GM23248 (cell line): ENCODE measurements around the gene RBMS3. TPM values are rescaled to one million over a fixed set of nuclear protein-coding genes. Genes with fewer than 3 reads are reported as not detected.

ENCODE experiments used
- DNase-seq: peaks from one replicate; pipeline ENCODE4 v3.0.0-alpha.2; 2015
- H2AFZ ChIP-seq: fragments of 200-600 bp; sonication (generic); 2 replicates; pipeline ENCODE4 v1.6.1; 2016; ENCODE audit warnings: antibody characterized with exemption
- H3F3A ChIP-seq: fragments of 200-600 bp; sonication (generic); 2 replicates; pipeline ENCODE4 v1.6.1; 2016; ENCODE audit warnings: mild to moderate bottlenecking, antibody characterized with exemption, mixed run types; ENCODE audit not compliant: insufficient read depth
- H3K27ac ChIP-seq: fragments of 200-600 bp; sonication (generic); 2 replicates; pipeline ENCODE4 v1.5.1; 2016; ENCODE audit warnings: mild to moderate bottlenecking
- H3K27me3 ChIP-seq: fragments of 200-600 bp; sonication (generic); replicated peaks from 2 replicates; pipeline ENCODE4 v1.6.1; 2016; ENCODE audit warnings: mild to moderate bottlenecking; ENCODE audit not compliant: insufficient read depth
- H3K36me3 ChIP-seq: fragments of 200-600 bp; sonication (generic); 2 replicates; pipeline ENCODE4 v1.6.1; 2016; ENCODE audit warnings: low read depth, mild to moderate bottlenecking
- H3K4me1 ChIP-seq: fragments of 200-600 bp; sonication (generic); 2 replicates; pipeline ENCODE4 v1.6.1; 2016; ENCODE audit warnings: mild to moderate bottlenecking; ENCODE audit not compliant: insufficient read depth
- H3K4me2 ChIP-seq: fragments of 200-600 bp; sonication (generic); one replicate; pipeline ENCODE4 v1.6.1; 2016; ENCODE audit warnings: mild to moderate bottlenecking; ENCODE audit not compliant: unreplicated experiment
- H3K4me3 ChIP-seq: fragments of 200-600 bp; sonication (generic); 2 replicates; pipeline ENCODE4 v1.5.1; 2016; ENCODE audit warnings: mild to moderate bottlenecking
- H3K79me2 ChIP-seq: fragments of 200-600 bp; sonication (generic); 2 replicates; pipeline ENCODE4 v1.6.1; 2016; ENCODE audit warnings: mild to moderate bottlenecking; ENCODE audit not compliant: insufficient read depth
- H3K9ac ChIP-seq: fragments of 200-600 bp; sonication (generic); 2 replicates; pipeline ENCODE4 v1.6.1; 2016; ENCODE audit warnings: mild to moderate bottlenecking
- H3K9me2 ChIP-seq: fragments of 200-600 bp; sonication (generic); 2 replicates; pipeline ENCODE4 v1.6.1; 2016; ENCODE audit warnings: mixed run types, mild to moderate bottlenecking, moderate library complexity; ENCODE audit not compliant: insufficient read depth
- H3K9me3 ChIP-seq: fragments of 200-600 bp; sonication (generic); one replicate; pipeline ENCODE4 v1.6.1; 2017; ENCODE audit warnings: low read depth
- H4K20me1 ChIP-seq: fragments of 200-600 bp; sonication (generic); 2 replicates; pipeline ENCODE4 v1.6.0; 2016; ENCODE audit not compliant: insufficient read depth
- EZH2 ChIP-seq: fragments of 200-600 bp; sonication (generic); IDR thresholded peaks from 2 replicates; pipeline ENCODE4 v1.6.1; 2018; ENCODE audit warnings: antibody characterized with exemption, mild to moderate bottlenecking; ENCODE audit not compliant: insufficient read depth, poor library complexity, severe bottlenecking
- EZH2phosphoT487 ChIP-seq: fragments of 200-600 bp; sonication (generic); IDR thresholded peaks from 2 replicates; pipeline ENCODE4 v1.6.1; 2018; ENCODE audit warnings: antibody characterized with exemption, moderate library complexity, mild to moderate bottlenecking, low read depth; ENCODE audit not compliant: insufficient read depth
- WGBS, 2 experiments: methylation state at CpG; one replicate each; pipeline ENCODE4 v1.1.6; 2015 to 2017; ENCODE audit warnings: low lambda C conversion rate in 2 of 2, low coverage in 1 of 2; ENCODE audit errors: missing lambda C conversion rate in 2 of 2; 5-methylcytosine and 5-hydroxymethylcytosine counted together
- in situ Hi-C: fragments of 300-500 bp; cut with MboI; formaldehyde crosslinking; loops from 2 replicates; pipeline ENCODE4 v1.15.0; 2020
- polyA plus RNA-seq: library from polyadenylated mRNA; unstranded; fragments of >200 nt; fragmentation: Nextera tagmentation; extraction: Ambion mirVana; gene quantifications from 2 replicates; pipeline ENCODE4 v1.2.1, GENCODE V29; 2016
- total RNA-seq: library from RNA; depleted of rRNA; stranded (reverse); fragments of >200 nt; shearing (Covaris generic); gene quantifications from 2 replicates; pipeline ENCODE4 v1.2.3, GENCODE V29; 2014

Gene RBMS3
- total and polyA plus RNA-seq, 2 experiments from 2014 or later = 40.0 to 94.3 TPM

- Histone ChIP-seq H3K4me3 (no peak overlapping the region), H3K4me2 (no peak overlapping the region), H3K4me1 (no peaks in the 10 kb centered on the region; the same call in 1 of the 2 replicates), H3K36me3 (peaks cover 14% of the 10 kb centered on the region), H3K79me2 (peaks cover 51% of the 10 kb centered on the region), H3K27me3 (no peaks in the 10 kb centered on the region), H4K20me1 (no peaks in the 10 kb centered on the region), H2AFZ (no peak overlapping the region), H3F3A (no peaks in the 10 kb centered on the region), H3K9ac (no peak overlapping the region), H3K9me2 (no peaks in the 10 kb centered on the region), H3K9me3 (no peaks in the 10 kb centered on the region), H3K27ac (no peak overlapping the region)
- 44 to 50% methylated on average over 3 of the region's 3 CpGs for WGBS, 2 experiments
- in situ Hi-C loops = no loop called here
- DNase-seq = no peak
- TF ChIP-seq EZH2 = no peak
- TF ChIP-seq EZH2phosphoT487 = no peak
These were observed 223.1 kb downstream of the RBMS3 start for GRCh38 chr3:29503958-29504357.

- Histone ChIP-seq H3K9me3 (no peaks in the 10 kb centered on the region), H3K36me3 (peaks cover 6% of the 10 kb centered on the region; the same call in 1 of the 2 replicates), H4K20me1 (no peaks in the 10 kb centered on the region), H3K79me2 (peaks cover 75% of the 10 kb centered on the region), H3K27ac (no peak overlapping the region), H3K4me3 (no peak overlapping the region), H3F3A (no peaks in the 10 kb centered on the region), H3K4me1 (no peaks in the 10 kb centered on the region; the same call in 1 of the 2 replicates), H3K27me3 (no peaks in the 10 kb centered on the region), H3K4me2 (no peak overlapping the region), H2AFZ (no peak overlapping the region), H3K9me2 (no peaks in the 10 kb centered on the region), H3K9ac (no peak overlapping the region)
- TF ChIP-seq EZH2phosphoT487 (no peak), EZH2 (no peak)
- DNase-seq = no peak
- WGBS, 2 experiments = 88 to 90% methylated on average over 3 of the region's 3 CpGs
- in situ Hi-C loops = no loop called here
These were observed 225.6 kb downstream of the RBMS3 start for GRCh38 chr3:29506502-29506901.

- DNase-seq = no peak
- 14 to 25% methylated on average over 1 of the region's 1 CpG for WGBS, 2 experiments
- H3K4me3 ChIP-seq = no peak overlapping the region
- H3K27ac ChIP-seq = no peak overlapping the region
- H3K79me2 ChIP-seq = peaks cover 86% of the 10 kb centered on the region
- H3K9me3 ChIP-seq = no peaks in the 10 kb centered on the region
- H3K9ac ChIP-seq = no peak overlapping the region
- H3K9me2 ChIP-seq = no peaks in the 10 kb centered on the region
- in situ Hi-C loops = no loop called here
- no peaks in the 10 kb centered on the region for H3K27me3 ChIP-seq
- no peak overlapping the region for H3K4me2 ChIP-seq
- no peaks in the 10 kb centered on the region for H4K20me1 ChIP-seq
- no peaks in the 10 kb centered on the region for H3K36me3 ChIP-seq
- no peak for TF ChIP-seq EZH2
- no peak for TF ChIP-seq EZH2phosphoT487
- no peak overlapping the region for H2AFZ ChIP-seq
- H3F3A ChIP-seq = peaks cover 31% of the 10 kb centered on the region
- H3K4me1 ChIP-seq = peaks cover 39% of the 10 kb centered on the region
These were observed 230.8 kb downstream of the RBMS3 start for GRCh38 chr3:29511701-29512100.

- Histone ChIP-seq H3F3A (peaks cover 31% of the 10 kb centered on the region), H3K9me3 (no peaks in the 10 kb centered on the region), H3K9ac (no peak overlapping the region), H3K4me1 (peaks cover 39% of the 10 kb centered on the region), H3K79me2 (peaks cover 84% of the 10 kb centered on the region), H3K27ac (no peak overlapping the region), H3K27me3 (no peaks in the 10 kb centered on the region), H3K36me3 (no peaks in the 10 kb centered on the region), H3K9me2 (no peaks in the 10 kb centered on the region), H3K4me3 (0 out of 2 replicates have a peak overlapping the region, but pooled peaks have one; percentile 46), H3K4me2 (peak overlapping the region; percentile 56), H2AFZ (no peak overlapping the region), H4K20me1 (no peaks in the 10 kb centered on the region)
- no peak for DNase-seq
- TF ChIP-seq EZH2phosphoT487 = no peak
- TF ChIP-seq EZH2 = no peak
- in situ Hi-C loops = no loop called here
- WGBS, 2 experiments = 96 to 98% methylated on average over 4 of the region's 4 CpGs
These were observed 231.8 kb downstream of the RBMS3 start for GRCh38 chr3:29512641-29513040.

GRCh38 chr3:29513236-29513635 is 232.4 kb downstream of the RBMS3 start:
- peaks cover 31% of the 10 kb centered on the region for H3F3A ChIP-seq
- no peak for TF ChIP-seq EZH2
- no peak for TF ChIP-seq EZH2phosphoT487
- H3K4me2 ChIP-seq = peak overlapping the region; percentile 56
- H3K4me1 ChIP-seq = peaks cover 39% of the 10 kb centered on the region
- no peaks in the 10 kb centered on the region for H3K9me3 ChIP-seq
- 48 to 54% methylated on average over 3 of the region's 3 CpGs for WGBS, 2 experiments
- peak overlapping the region; percentile 46; the same call in 1 of the 2 replicates for H3K4me3 ChIP-seq
- peak; percentile 31 for DNase-seq
- no peak overlapping the region for H2AFZ ChIP-seq
- H3K36me3 ChIP-seq = no peaks in the 10 kb centered on the region
- in situ Hi-C loops = no loop called here
- H3K9ac ChIP-seq = no peak overlapping the region
- H3K27ac ChIP-seq = peak overlapping the region; percentile 26; the same call in 1 of the 2 replicates
- no peaks in the 10 kb centered on the region for H3K27me3 ChIP-seq
- no peaks in the 10 kb centered on the region for H3K9me2 ChIP-seq
- peaks cover 84% of the 10 kb centered on the region for H3K79me2 ChIP-seq
- H4K20me1 ChIP-seq = no peaks in the 10 kb centered on the region
